Astrocyte (in vitro differentiated cells and primary cell): Measurements from ENCODE around the gene SHB. TPM values are rescaled to one million over a fixed set of nuclear protein-coding genes. Genes with fewer than 3 reads are reported as not detected.

Experiments
- DNase-seq: peaks from one replicate; pipeline ENCODE4 v3.0.0-alpha.2; 2010; ENCODE audit warnings: low read depth
- FAIRE-seq: peaks from 2 replicates; lab custom pipeline; 2011; peaks lifted over from hg19 to GRCh38; lab: Jason Lieb, UNC
- H2AFZ ChIP-seq: 2 replicates; pipeline ENCODE4 v1.6.0; 2012; ENCODE audit warnings: low read depth, low read length, inconsistent platforms
- H3K27ac ChIP-seq: 2 replicates; pipeline ENCODE4 v1.5.1; 2011; ENCODE audit warnings: low read depth, low read length, inconsistent platforms
- H3K27me3 ChIP-seq: 2 replicates; pipeline ENCODE4 v1.6.0; 2011; ENCODE audit warnings: low read length, inconsistent platforms; ENCODE audit not compliant: insufficient read depth
- H3K36me3 ChIP-seq: 2 replicates; pipeline ENCODE4 v1.5.1; 2011; ENCODE audit warnings: low read length, inconsistent platforms; ENCODE audit not compliant: insufficient read depth
- H3K4me1 ChIP-seq: 2 replicates; pipeline ENCODE4 v1.5.1; 2011; ENCODE audit warnings: low read length, inconsistent platforms; ENCODE audit not compliant: insufficient read depth
- H3K4me2 ChIP-seq: 2 replicates; pipeline ENCODE4 v1.6.0; 2012; ENCODE audit warnings: low read length, inconsistent platforms
- H3K4me3 ChIP-seq: 2 replicates; pipeline ENCODE4 v1.5.1; 2011; ENCODE audit warnings: low read depth, mild to moderate bottlenecking, low read length, inconsistent platforms; ENCODE audit not compliant: insufficient read depth
- H3K79me2 ChIP-seq: 2 replicates; pipeline ENCODE4 v1.6.0; 2012; ENCODE audit warnings: mild to moderate bottlenecking, low read length, inconsistent platforms; ENCODE audit not compliant: insufficient read depth
- H3K9ac ChIP-seq: 2 replicates; pipeline ENCODE4 v1.6.0; 2012; ENCODE audit warnings: mild to moderate bottlenecking, low read length, inconsistent platforms
- H3K9me3 ChIP-seq: 2 replicates; pipeline ENCODE4 v1.5.1; 2012; ENCODE audit warnings: low read depth, mild to moderate bottlenecking, low read length, inconsistent platforms; ENCODE audit not compliant: insufficient read depth
- H4K20me1 ChIP-seq: 2 replicates; pipeline ENCODE4 v1.6.0; 2012; ENCODE audit warnings: low read length, inconsistent platforms; ENCODE audit not compliant: insufficient read depth
- H3K27ac Mint-ChIP-seq: one replicate; pipeline ENCODE4 v1.8.0; 2021; ENCODE audit warnings: mild to moderate bottlenecking, mixed read lengths; ENCODE audit not compliant: unreplicated experiment
- H3K27me3 Mint-ChIP-seq: one replicate; pipeline ENCODE4 v1.8.0; 2021; ENCODE audit warnings: low read depth, mixed read lengths; ENCODE audit not compliant: unreplicated experiment
- H3K36me3 Mint-ChIP-seq: one replicate; pipeline ENCODE4 v1.8.0; 2021; ENCODE audit warnings: low read depth, mixed read lengths; ENCODE audit not compliant: unreplicated experiment
- H3K4me1 Mint-ChIP-seq: one replicate; pipeline ENCODE4 v1.8.0; 2021; ENCODE audit warnings: low read depth, mixed read lengths; ENCODE audit not compliant: unreplicated experiment
- H3K4me3 Mint-ChIP-seq: one replicate; pipeline ENCODE4 v1.8.0; 2021; ENCODE audit warnings: mild to moderate bottlenecking, moderate library complexity, mixed read lengths; ENCODE audit not compliant: unreplicated experiment
- H3K9me3 Mint-ChIP-seq: one replicate; pipeline ENCODE4 v1.8.0; 2021; ENCODE audit warnings: mild to moderate bottlenecking, mixed read lengths; ENCODE audit not compliant: unreplicated experiment
- CTCF ChIP-seq: IDR thresholded peaks from 2 replicates; pipeline ENCODE4 v1.5.1; 2011; ENCODE audit warnings: low read depth, mild to moderate bottlenecking, inconsistent platforms, low read length, moderate library complexity; ENCODE audit not compliant: insufficient read depth
- EZH2 ChIP-seq: IDR thresholded peaks from 2 replicates; pipeline ENCODE4 v1.6.1; 2012; ENCODE audit warnings: mild to moderate bottlenecking, low read length, inconsistent platforms; ENCODE audit not compliant: insufficient read depth
- total RNA-seq: library from RNA; stranded (reverse); gene quantifications from 2 replicates; pipeline ENCODE4 v1.2.1, GENCODE V29; 2021

Gene SHB
- total RNA-seq, 1 donor from 2014 or later, result 53.4 TPM

- H3K4me3 Mint-ChIP-seq, result no peak overlapping the region
- H3K9ac ChIP-seq, result no peak overlapping the region
- H3K36me3 ChIP-seq, result no peaks in the 10 kb centered on the region
- H3K79me2 ChIP-seq, result peaks cover 91% of the 10 kb centered on the region
- H3K9me3 ChIP-seq, result no peaks in the 10 kb centered on the region
- peaks cover 79% of the 10 kb centered on the region for H3K4me1 Mint-ChIP-seq
- H3K27ac ChIP-seq, result no peak overlapping the region
- no peak overlapping the region for H3K4me3 ChIP-seq
- H3K27me3 Mint-ChIP-seq, result no peaks in the 10 kb centered on the region
- no peaks in the 10 kb centered on the region for H3K27me3 ChIP-seq
- no peak overlapping the region for H2AFZ ChIP-seq
- peaks cover 68% of the 10 kb centered on the region for H4K20me1 ChIP-seq
- peaks cover 10% of the 10 kb centered on the region for H3K36me3 Mint-ChIP-seq
- H3K27ac Mint-ChIP-seq, result no peak overlapping the region
- no peak for TF ChIP-seq EZH2
- TF ChIP-seq CTCF, result no peak
- DNase-seq, result no peak
- H3K4me2 ChIP-seq, result no peak overlapping the region
- H3K4me1 ChIP-seq, result peaks cover 44% of the 10 kb centered on the region
- H3K9me3 Mint-ChIP-seq, result no peaks in the 10 kb centered on the region
- FAIRE-seq, result no peak
Observed at GRCh38 chr9:38043931-38044623, 24.9 kb downstream of the SHB start.

- Mint-ChIP-seq H3K4me1 (peaks cover 81% of the 10 kb centered on the region), H3K27ac (peak overlapping the region; percentile 80), H3K27me3 (no peaks in the 10 kb centered on the region), H3K36me3 (peaks cover 10% of the 10 kb centered on the region), H3K4me3 (no peak overlapping the region), H3K9me3 (no peaks in the 10 kb centered on the region)
- H3K27ac ChIP-seq, result no peak overlapping the region
- H3K27me3 ChIP-seq, result no peaks in the 10 kb centered on the region
- no peaks in the 10 kb centered on the region for H3K36me3 ChIP-seq
- H4K20me1 ChIP-seq, result peaks cover 73% of the 10 kb centered on the region
- no peak overlapping the region for H3K9ac ChIP-seq
- H3K4me2 ChIP-seq, result no peak overlapping the region
- H3K4me3 ChIP-seq, result no peak overlapping the region
- no peaks in the 10 kb centered on the region for H3K9me3 ChIP-seq
- DNase-seq (no peak), FAIRE-seq (no peak)
- H3K4me1 ChIP-seq, result peaks cover 44% of the 10 kb centered on the region
- TF ChIP-seq EZH2 (no peak), CTCF (no peak)
- no peak overlapping the region for H2AFZ ChIP-seq
- peaks cover 95% of the 10 kb centered on the region for H3K79me2 ChIP-seq
Observed at GRCh38 chr9:38042626-38043357, 26.2 kb downstream of the SHB start.
